Cardiac fibroblast (primary cell): Measurements from ENCODE around the gene BLOC1S5.
A peak's percentile ranks its signal among the peaks of the same experiment; 100 is the strongest.

ENCODE experiments used
- DNase-seq, 2 donors: peaks; one replicate each; pipeline versions ENCODE4 v3.0.0 to v3.0.0-alpha.2; 2010; ENCODE audit warnings: low read depth in 2 of 2
- H3K4me3 ChIP-seq, 2 donors: replicated peaks in 1 of 2; 1 replicate in 1 of 2; 2 replicates in 1 of 2; pipeline ENCODE4 v1.5.1; 2011; ENCODE audit warnings: low read depth in 2 of 2, low read length in 2 of 2, mild to moderate bottlenecking in 2 of 2, moderate library complexity in 1 of 2
- CTCF ChIP-seq: IDR thresholded peaks from one replicate; pipeline ENCODE4 v1.5.1; 2011; ENCODE audit warnings: low read depth, mild to moderate bottlenecking, low read length, inconsistent platforms

Gene BLOC1S5

DNA sequence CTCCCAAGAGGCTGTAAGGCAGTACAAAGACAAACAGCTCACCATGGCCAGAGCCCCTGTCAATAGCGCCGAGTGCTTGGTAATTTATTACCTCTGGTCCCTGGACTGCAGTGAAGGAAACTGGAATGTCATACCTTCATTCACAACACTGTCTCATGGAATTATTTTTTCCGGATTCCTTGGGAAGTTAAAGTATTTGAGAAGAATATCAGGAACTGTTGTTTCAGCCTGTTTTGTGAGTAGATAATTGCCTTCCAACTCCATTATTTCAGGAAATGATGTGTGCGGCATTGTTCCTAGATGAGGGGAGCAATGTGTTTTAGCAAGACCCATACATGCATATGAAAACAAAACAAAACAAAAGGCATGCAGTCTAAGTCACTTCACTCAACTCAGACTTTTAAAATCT lies 64.0 kb downstream of the BLOC1S5 start:
- peak; percentile 66 to 80 for DNase-seq
- TF ChIP-seq CTCF: no peak
- no peak overlapping the region for H3K4me3 ChIP-seq

GRCh38 chr6:7999201-7999600 lies 65.0 kb downstream of the BLOC1S5 start:
- no peak overlapping the region for H3K4me3 ChIP-seq
- no peak for TF ChIP-seq CTCF

GRCh38 chr6:7998103-7998725 lies 66.0 kb downstream of the BLOC1S5 start:
- peak; percentile 89 to 93 for DNase-seq
- no peak overlapping the region for H3K4me3 ChIP-seq
- TF ChIP-seq CTCF: no peak

More at GRCh38 chr6:7999201-7999600, 65.0 kb downstream of the BLOC1S5 start:
- DNase-seq: no peak

DNA sequence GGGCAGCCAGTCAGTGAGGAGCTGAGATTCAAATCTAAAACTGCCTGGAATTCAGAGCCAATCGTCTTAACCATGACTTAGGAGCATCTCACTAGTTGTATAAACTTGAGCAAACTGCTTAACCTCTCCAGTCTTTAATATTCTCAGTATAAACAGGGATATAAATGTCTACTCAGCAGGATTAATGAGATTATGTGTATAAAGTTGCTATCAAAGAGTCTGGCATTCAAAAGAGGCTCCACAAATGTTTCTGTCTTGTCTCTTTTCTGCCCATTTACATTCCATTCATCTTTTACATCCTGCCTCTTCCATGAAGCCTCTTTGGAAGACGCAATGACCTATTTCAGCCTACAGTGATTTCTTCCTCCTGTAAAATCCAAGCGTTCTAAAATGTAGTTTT lies 66.9 kb downstream of the BLOC1S5 start:
- no peak for DNase-seq
- no peak for TF ChIP-seq CTCF
- H3K4me3 ChIP-seq: no peak overlapping the region

DNA sequence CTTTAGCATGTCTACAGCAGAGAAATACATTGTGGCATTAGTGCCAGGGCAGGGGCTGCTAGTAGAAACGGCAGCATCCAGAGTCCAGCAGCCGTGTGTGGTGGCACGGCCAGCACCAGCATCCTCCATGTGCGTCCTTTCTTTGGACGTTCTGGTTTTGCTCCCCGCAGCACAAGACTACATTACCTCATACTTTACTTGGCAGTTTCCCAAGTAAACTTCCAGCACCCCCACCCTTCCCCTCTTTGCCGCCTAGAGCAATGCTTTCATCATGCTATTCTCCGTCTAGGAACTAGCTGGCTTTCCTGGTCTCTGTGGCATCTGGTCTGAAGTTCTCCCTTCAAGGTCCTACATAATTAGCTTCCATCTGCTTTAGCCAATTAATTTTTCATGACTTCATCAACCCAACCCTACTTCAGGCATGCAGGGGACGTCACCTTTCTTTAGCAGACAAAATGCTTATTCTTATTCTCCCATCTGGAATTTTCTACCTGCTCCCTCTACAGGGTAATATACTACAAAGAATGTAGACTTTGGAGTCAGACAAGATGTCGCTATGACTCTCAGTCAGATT lies 67.6 kb downstream of the BLOC1S5 start:
- TF ChIP-seq CTCF: no peak
- DNase-seq: peak; percentile 88 to 89
- no peak overlapping the region for H3K4me3 ChIP-seq

- TF ChIP-seq CTCF: no peak
- DNase-seq: no peak
Measured at GRCh38 chr6:7993952-7994351, 70.2 kb downstream of the BLOC1S5 start.

More at GRCh38 chr6:7993952-7994351, 70.2 kb downstream of the BLOC1S5 start:
- no peak overlapping the region for H3K4me3 ChIP-seq
